ENCODE data around the gene SLC26A1.

The SLC26A1 gene

GRCh38 chr4:951594-952468 lies 41.4 kb downstream of the SLC26A1 start:
- TF ChIP-seq CTCF (IDR thresholded peaks at IDR 0.05; ENCODE audit: extremely low read depth, insufficient read depth, missing control alignments), result no peak
- DNase-seq (ENCODE audit: low spot score), result no peak
- in situ Hi-C loops (cut with MboI; ENCODE audit: low pct_unique_long_range_greater_than_20kb, low sequenced_read_pairs, unreplicated experiment), result no loop called here

GRCh38 chr4:951186-951585 lies 42.0 kb downstream of the SLC26A1 start:
- DNase-seq (ENCODE audit: low spot score), result no peak
- in situ Hi-C loops (cut with MboI; ENCODE audit: low pct_unique_long_range_greater_than_20kb, low sequenced_read_pairs, unreplicated experiment), result no loop called here
- no peak for TF ChIP-seq CTCF (IDR thresholded peaks at IDR 0.05; ENCODE audit: extremely low read depth, insufficient read depth, missing control alignments)

GRCh38 chr4:950136-951020 lies 42.8 kb downstream of the SLC26A1 start:
- TF ChIP-seq CTCF (IDR thresholded peaks at IDR 0.05; ENCODE audit: extremely low read depth, insufficient read depth, missing control alignments), result no peak
- DNase-seq (ENCODE audit: low spot score), result no peak
- in situ Hi-C loops (cut with MboI; ENCODE audit: low pct_unique_long_range_greater_than_20kb, low sequenced_read_pairs, unreplicated experiment), result no loop called here

GRCh38 chr4:949656-950055 lies 43.5 kb downstream of the SLC26A1 start:
- no peak for TF ChIP-seq CTCF (IDR thresholded peaks at IDR 0.05; ENCODE audit: extremely low read depth, insufficient read depth, missing control alignments)
- DNase-seq (ENCODE audit: low spot score), result no peak
- in situ Hi-C loops (cut with MboI; ENCODE audit: low pct_unique_long_range_greater_than_20kb, low sequenced_read_pairs, unreplicated experiment), result no loop called here

- TF ChIP-seq CTCF (IDR thresholded peaks at IDR 0.05; ENCODE audit: extremely low read depth, insufficient read depth, missing control alignments), result no peak
- in situ Hi-C loops (cut with MboI; ENCODE audit: low pct_unique_long_range_greater_than_20kb, low sequenced_read_pairs, unreplicated experiment), result no loop called here
- DNase-seq (ENCODE audit: low spot score), result no peak
Measured at GRCh38 chr4:948936-949300, 44.3 kb downstream of the SLC26A1 start.

GRCh38 chr4:948101-948935 lies 44.9 kb downstream of the SLC26A1 start:
- no peak for DNase-seq (ENCODE audit: low spot score)

More at GRCh38 chr4:948101-948935, 44.9 kb downstream of the SLC26A1 start:
- TF ChIP-seq CTCF (IDR thresholded peaks at IDR 0.05; ENCODE audit: extremely low read depth, insufficient read depth, missing control alignments), result no peak
- in situ Hi-C loops (cut with MboI; ENCODE audit: low pct_unique_long_range_greater_than_20kb, low sequenced_read_pairs, unreplicated experiment), result no loop called here
